Amniotic stem cell (primary cell): ENCODE measurements around the gene C1orf53.
"Not testable (repeated sequence)": the region's sequence is repeated elsewhere in the genome, so short reads cannot be mapped to it uniquely, and the experiment has no call there.

Experiments used
- DNase-seq: peaks from one replicate; lab custom pipeline; 2025; lab: John Stamatoyannopoulos, UW

The C1orf53 gene

DNA sequence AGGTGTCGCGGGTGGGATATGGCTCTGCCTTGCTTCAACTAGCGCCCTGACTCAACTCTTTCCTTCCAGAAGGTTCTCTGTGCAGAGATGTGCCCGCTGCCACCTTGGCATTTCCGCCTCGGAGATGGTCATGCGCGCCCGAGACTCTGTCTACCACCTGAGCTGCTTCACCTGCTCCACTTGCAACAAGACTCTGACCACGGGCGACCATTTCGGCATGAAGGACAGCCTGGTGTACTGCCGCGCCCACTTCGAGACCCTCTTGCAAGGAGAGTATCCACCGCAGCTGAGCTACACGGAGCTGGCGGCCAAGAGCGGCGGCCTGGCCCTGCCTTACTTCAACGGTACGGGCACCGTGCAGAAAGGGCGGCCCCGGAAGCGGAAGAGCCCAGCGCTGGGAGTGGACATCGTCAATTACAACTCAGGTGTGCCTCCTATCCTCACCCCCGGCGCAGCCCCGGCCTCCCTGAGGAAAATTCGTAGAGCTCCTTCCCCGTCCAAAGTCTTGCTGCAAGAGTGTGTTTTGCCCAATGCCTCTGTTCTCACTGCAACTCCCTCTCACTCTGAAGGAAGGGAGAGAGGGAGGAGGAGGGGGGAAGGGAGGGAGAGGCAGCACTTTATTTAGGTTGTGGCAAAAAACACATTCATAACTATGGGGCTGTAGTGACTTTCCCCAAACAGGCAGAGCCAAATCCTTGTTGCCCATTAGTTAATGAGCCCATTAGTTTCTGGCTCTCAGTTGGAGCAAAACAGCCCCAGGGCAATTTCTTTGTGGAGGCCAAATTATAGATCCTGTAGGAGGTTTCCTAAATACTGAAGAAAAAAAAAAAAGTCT lies 19.0 kb downstream of the C1orf53 start:
- no peak for DNase-seq

DNA sequence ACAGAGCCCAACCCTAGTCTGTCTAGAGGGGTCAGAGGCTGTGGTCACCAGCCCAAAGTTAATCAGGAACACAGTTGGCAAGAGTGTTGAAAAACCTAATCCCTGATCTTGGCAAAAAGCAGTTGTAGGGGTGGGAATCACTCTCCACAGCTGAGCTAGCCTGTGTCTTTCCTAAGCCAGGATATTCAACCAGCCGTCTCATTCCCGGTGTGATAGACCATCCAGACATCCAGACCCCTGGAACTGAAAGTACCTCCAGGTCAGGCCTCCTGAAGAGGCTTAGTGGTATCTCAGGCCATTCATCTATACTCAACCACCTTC lies 19.6 kb downstream of the C1orf53 start:
- DNase-seq: no peak

DNA sequence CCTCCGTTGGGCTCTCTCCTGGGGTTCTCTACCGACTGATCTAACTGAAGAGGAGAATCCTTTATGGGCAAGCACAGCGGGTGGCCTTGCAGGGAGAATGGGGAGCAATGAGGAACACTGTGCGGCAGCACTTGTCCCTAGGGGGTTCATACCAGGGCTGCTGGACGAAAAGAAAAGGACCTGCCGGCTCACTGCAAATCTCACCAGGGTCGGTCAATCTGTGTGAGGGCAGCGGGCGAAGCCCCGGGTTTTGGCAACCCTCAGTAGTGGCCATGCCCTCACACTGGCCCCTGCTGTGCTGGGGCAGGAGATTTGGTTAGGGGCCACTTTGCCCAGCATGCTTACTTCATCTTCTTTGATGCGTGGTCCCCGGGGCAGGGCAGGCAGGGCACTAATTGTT lies 20.6 kb downstream of the C1orf53 start:
- DNase-seq: no peak

DNA sequence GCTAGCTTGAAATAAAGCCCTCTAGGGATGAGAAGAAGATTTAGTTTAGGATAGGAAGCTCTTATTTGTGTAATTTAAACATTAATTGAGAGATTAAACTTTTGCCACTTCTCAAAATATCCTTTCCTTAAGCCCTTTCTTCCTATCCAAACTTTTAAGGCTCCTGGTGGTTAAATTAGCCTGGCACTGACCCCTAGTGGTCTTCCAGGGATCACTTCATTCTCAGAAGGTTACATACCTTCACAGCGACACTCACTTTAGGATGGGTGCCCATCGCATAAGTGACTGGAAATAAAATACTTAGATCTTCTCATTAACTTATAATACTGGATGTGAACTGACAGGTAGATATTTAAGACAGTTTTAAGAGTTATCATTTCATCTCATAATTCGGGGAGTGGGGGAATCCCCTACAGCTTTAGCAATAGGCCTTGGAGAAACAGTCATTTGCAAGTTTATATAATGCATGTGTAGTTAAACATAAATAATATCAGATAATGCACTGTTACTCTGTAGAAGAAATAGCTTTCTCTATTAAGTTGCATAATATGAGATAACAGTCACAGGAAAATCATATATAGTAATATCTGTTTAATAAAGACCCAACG lies 22.2 kb downstream of the C1orf53 start:
- DNase-seq: no peak

DNA sequence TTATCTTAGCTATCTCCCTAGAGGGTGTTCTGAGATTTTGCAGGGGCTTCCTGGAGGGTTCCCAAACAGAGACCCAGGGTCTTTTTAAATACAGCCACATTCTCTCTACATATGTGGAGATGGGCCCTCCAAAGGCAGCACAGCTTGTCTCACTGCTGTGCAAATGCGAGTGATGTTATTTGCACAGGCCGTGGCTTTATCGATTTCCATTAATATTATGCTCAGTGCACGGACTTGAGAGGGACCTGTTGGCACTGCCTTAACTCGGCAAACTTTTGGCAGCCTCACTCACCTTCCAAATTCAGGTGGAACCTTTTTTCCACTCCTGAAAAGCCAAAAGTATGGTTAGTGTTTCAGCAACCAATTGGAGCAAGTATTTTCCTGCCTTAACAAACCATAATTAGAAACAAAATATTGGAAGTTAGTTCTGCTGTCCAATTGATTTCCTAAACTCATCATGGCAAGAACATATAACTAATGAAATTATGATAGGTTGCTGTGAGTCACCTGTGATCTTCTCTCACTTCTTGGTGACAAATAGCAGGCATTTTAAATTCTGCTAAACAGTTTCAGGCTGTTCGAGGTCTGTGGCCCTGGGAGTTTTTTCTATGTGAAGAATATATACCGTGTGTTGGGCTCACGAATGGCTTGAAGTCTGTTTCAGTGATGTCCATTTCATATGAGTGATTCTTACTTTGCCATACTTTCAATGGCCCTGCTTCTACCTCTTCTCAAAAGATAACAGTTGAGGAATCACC lies 25.7 kb downstream of the C1orf53 start:
- no peak for DNase-seq

DNA sequence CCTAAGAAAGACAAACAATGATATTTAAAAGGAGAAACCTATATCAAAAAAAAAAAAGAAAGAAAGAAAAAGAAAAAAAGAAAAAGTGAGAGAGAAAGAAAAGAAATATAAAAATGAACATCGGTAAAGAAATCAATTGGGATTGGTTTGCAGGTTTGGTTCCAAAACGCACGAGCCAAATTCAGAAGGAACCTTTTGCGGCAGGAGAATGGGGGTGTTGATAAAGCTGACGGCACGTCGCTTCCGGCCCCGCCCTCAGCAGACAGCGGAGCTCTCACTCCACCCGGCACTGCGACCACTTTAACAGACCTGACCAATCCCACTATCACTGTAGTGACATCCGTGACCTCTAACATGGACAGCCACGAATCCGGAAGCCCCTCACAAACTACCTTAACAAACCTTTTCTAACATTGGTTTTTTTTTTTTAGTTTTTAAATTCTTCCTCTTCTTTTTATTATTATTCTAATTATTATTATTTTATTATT lies 26.5 kb downstream of the C1orf53 start:
- DNase-seq: no peak

DNA sequence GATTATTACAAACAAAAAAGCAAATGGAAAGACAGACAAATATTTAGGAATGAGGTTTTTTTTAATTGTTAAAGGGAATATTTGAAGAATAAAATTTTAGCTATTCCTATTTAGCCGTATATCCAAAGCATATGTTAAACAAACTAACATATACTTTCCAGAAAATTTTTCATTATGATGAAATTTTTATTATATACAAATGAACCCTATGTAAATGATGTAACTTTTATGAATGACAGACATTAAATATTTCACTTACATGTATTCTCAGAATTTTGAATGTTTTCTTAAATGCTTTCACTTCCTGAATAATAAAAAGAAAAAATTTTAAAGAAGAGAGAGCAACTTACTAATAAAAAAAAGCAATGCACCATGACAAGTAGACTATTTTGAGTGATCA lies 30.6 kb downstream of the C1orf53 start:
- DNase-seq: no peak

DNA sequence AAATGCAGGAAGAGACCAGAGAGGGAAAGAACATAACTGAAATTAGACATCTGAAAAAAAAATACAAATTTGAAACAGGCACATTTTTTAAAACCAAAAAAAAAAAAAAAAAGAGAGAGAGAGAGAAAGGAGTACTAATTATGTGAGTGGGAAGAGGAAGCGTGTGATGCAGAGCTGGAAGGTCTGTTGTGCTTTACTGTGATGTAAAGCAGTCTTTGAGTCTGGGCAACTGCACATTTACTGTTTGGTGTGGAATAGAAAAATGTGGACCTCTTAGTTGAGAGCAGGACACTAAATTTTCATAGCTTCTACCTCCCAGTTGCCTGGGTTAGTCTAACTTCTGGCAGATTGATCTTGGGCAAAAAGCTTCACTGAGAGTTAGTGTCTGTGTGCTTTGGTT lies 31.2 kb downstream of the C1orf53 start:
- no peak for DNase-seq

DNA sequence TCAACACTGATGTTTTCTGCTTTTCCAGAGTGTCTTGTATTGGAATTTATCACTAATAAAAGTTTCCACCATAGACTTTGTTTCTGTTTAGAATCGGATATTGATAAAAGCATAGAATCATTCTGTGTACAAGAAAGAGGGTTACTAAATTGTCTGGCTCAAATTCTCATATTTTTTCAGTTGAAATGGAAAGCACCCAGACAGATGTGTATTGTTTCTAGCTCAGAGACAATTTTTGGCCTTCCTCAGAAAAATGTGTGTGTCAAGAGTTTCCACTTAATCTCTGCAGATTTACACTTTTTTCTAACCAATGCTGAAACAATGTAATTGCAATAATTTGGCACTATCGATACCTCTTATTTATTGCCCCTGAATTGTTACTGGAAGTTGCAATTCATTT lies 35.0 kb downstream of the C1orf53 start:
- no peak for DNase-seq

DNA sequence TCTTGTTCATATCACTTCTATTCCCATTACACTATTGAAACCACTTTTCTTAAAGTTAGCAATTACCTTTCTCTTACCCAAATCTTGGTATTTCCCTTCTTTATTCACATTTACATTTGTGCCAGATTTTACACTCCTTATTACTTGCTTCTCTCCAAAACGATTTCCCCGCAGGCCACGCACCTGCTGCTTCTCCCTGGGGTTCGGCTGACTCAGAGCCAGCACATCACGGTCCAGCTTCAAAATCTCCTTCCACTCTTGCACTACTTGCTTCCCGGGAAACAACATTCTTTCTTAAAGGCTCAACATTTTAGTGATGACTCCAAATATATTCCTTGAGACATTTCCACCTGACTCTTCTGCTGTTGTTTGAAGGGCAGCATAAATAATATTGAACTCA lies 35.5 kb downstream of the C1orf53 start:
- DNase-seq: no peak

DNA sequence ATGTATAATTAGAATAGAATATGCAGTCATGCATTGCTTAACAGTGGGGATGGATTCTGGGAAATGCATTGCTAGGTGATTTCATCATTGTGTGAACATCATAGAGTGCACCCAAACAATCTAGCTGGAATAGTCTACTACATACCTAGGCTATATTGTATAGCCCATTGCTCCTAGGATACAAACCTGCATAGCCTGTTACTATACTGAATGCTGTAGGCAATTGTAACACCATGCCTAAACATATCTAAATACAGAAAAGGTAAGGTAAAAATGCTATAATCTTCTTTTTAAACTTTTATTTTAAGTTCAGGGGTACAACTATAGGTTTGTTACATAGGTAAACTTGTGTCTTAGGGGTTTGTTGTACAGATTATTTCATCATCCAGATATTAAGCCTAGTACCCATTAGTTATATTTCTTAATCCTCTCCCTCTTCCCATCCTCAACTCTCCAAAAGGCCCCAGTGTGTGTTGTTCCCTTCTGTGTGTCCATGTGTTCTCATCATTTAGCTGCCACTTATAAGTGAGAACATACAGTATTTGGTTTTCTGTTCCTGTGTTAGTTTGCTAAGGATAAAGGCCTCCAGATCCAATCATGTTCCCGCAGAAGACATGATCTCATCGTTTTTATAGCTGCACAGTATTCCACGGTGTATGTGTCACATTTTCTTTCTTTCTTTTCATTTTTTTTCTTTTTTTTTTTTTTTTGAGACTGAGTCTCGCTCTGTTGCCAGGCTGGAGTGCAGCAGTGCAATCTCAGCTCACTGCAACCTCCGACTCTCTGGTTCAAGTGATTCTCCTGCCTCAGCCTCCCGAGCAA lies 36.9 kb downstream of the C1orf53 start:
- DNase-seq: not testable (repeated sequence)

DNA sequence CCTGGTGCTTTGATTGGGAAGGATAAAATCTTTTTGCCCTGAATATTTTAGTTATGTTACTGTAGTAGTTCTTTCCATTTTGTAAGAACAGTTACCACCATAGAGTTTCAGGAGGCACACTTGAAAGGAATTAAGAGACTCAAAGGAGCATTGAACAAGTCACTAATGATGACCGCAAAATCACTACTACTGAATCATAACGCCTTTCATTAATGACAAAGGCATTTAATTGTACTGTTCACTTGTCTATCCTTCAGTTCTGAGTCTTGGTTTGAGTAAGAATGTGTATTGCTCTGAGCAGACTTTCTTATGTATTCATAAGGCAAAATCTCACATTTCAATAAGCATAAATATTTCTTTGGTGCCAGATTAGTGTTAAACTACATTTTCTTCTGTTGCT lies 39.6 kb downstream of the C1orf53 start:
- no peak for DNase-seq

DNA sequence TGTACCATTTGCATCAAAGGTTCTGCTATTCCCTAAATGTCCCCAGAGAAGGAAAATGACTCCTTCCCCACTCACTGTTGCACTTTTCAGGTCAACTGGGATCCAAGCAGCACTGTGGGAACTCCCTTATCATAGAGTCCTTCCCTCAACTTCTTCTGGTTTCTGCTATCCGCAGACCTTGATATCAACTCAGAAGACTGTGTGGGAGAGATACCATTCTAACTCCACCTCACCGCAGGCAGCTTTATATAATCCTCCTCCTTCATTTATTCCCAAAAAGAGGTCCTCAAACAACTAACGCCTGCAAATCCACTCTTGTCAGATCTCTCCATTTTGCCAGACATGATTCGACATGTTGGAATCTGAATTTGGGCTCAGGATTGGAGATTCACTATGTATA lies 42.1 kb downstream of the C1orf53 start:
- no peak for DNase-seq

DNA sequence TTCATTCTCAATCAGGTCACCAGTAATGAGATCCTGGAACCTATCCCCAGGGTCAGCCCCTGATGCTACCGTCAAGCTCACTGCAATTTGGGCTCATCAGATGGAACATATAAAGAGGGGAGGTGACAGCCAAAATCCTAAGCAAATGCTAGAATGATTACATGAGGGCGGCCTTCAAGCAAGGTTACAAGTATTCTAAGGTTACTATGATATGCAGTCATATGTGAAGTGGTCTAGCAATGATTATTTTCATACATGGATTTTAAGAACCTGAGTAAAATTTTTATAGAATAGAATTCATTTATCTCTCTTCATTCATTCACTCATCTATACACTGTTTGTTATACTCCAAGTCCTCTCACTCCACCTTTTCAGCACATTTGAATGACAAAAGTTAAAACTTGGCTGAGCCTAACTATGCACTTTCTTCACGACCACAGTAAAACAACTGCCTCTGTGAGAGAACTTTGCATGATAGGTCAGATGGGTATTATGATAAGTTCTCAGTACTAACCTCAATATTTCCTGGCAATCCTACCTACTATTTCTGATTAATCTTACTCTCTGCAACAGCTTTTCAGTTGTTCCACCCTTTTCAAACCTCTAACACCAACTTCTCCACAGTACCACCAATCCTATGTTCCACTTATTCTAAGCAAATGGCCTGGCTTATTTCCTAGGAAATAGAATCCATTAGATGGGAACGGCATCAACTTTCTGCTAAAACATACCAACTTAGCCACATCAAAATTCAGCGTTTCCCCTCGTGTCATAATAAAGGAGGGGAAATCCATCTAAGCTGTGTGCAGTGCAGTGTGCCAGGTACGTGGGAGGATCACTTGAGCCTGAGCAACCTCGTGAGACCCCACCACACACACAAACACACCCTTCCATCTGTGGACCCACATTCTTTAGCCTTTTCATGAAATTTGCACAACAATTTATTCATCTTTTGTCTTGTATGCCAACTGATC lies 46.8 kb downstream of the C1orf53 start:
- DNase-seq: no peak

DNA sequence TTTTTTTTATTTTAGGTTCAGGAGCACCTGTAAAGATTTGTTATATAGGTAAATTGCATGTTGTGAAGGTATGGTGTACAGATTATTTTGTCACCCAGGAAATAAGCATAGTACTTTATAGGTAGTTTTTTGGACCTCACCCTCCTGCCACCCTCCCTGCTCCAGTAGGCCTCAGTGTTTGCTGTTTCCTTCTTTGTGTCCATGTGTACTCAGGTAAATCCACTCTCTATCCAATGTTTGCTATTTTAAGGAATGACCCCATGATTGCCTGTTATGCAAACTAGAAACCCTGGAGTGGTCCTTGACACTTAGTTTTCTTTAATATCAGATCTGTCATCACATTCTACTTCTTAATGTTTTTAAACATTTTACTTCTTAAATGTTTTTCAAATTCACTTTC lies 48.7 kb downstream of the C1orf53 start:
- no peak for DNase-seq

DNA sequence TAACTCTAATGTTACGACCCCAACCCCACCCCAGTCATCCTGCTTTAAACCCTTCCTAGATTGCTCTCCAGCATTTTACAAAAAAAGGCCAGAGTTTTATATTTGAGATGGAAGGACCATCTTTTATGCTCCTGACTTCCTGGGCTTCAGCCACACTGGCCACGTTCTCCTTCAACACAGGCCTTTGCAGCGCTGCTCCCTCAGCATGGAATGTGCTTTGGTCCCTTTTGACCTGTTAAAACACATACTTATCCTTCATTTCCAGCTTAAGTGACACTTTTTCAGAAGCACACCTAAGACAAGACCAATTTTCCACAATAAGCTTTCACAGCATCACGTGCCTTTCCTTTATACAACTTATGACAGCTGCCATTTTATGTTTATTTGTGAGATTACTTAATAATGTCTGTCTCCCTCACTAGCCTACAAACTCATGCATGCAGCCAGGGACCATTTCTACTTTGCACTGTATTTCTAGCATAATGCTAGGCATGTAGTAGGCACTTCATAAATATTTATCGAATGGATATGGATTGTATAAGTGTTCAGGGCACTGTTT lies 49.3 kb downstream of the C1orf53 start:
- DNase-seq: no peak

DNA sequence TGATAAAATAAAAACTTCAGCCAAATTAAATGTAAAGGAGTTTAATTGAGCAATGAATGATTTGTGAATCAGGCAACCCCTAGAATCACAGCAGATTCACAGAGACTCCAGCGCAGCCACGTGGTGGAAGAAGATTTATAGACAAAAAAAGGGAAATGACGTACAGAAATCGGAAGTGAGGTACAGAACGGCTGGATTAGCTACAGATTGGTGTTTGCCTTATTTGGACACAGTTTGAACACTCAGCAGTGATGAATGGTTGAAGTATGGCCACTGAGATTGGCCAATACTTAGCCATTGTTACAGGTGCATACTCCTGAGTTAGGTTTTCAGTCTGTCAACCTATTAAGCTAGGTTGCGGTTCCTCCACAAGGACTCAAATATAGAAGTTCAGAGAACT lies 51.0 kb downstream of the C1orf53 start:
- DNase-seq: not testable (repeated sequence)

DNA sequence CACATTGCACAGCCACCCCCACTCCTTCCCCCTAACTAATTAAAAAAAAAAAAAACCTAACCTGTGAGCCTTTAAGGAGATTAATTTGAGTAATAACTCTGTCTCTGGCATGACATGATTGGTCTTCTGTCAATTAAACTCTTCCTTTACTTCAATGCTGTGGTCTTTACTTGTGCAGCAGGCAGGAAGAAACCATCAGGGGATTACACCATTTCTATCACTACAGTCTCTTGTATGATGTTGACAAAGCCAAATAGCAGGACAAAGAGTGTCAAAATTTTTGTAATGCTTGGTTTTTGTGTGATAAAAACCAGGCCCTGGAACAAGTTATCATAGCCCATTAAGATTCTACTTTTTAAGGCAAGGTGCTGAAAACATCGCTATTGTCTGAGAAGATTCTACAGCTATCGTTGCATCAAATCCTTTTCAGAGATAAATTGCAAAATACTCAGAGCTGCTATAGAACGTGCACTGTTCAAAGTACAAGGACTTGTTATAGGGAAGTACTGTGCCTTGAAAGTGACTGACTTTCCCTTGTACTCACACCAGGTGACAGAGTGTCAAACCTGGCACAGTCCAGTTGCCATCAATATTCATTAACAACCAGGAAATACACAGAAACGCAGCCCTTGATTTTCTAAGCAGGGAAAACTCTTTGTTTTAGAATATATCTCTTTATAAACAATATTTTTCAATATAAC lies 52.4 kb downstream of the C1orf53 start:
- DNase-seq: no peak

DNA sequence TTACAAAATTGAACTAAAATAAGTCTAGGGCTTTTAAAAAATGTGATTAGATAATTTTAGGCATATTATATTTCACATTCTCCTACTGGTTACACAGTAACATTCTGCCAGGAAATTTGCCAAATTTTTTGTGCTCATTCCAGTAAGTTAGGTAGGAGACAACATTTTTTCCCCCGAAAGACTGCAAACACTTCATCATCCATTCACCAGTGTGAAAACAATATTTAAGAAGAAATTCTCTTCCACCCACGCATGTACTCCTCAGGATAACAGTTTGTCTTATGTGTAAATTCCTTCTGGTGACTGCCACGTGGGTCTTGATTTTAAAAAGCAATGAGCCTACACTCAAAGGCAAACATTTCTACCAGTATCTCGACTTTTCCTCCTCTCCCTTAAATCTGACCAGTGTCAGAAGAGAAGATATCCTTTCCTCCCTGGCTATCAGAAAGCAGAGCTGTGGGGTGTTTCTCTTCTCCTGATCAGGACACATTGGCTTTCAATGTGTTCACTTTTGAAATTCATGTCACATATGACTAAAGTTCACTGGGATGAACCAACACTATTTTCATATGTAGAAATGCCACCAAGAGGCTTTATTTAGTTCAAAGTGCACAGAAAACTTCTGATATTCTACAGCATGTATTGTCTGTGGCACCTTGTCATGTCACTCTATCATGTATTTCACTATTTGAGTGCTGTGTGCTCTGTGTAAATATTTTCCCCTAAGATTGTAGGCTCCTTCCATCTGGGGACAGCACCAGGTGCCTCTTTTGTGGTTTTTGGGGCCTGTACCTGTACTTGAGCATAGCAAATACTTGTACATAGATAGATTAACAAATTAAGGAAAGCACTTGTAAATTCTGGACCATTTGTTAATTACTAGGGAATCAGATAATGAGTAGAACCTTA lies 53.3 kb downstream of the C1orf53 start:
- no peak for DNase-seq
